HG02981 (cell line): ENCODE results near the gene CST11.
"Not testable (repeated sequence)": the region's sequence is repeated elsewhere in the genome, so short reads cannot be mapped to it uniquely, and the experiment has no call there.

ENCODE experiments used
- ATAC-seq: cut with Tn5 transposase; IDR thresholded peaks from one replicate; pipeline ENCODE4 v1.9.1; 2021; ENCODE audit warnings: mild to moderate bottlenecking, moderate library complexity; ENCODE audit not compliant: unreplicated experiment

The CST11 gene

GRCh38 chr20:23452776-23453175, at the start of gene CST11:
Gene CST11, minus strand, starts transcription at chr20:23452876. Its CDS starts 65 bp downstream, at chr20:23452811.
- no peak for ATAC-seq

GRCh38 chr20:23501926-23502325, 49.2 kb upstream of the CST11 start:
- ATAC-seq = no peak

DNA sequence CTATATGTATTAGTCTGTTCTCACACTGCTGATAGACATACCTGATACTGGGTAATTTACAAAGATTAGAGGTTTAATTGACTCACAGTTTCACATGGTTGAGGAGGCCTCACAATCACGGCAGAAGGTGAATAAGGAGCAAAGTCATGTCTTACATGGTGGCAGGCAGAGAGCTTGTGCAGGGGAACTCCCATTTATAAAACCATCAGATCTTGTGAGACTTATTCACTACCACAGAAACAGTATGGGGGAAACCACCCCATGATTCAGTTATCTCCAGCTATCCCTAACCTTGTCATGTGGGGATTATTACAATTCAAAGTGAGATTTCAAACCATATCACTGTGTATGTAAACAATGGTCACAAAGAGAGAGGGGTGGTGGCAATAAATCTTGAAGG, 44.9 kb upstream of the CST11 start:
- no peak for ATAC-seq

- no peak for ATAC-seq
Observed at GRCh38 chr20:23493172-23493772, 40.6 kb upstream of the CST11 start.

- no peak for ATAC-seq
Observed at GRCh38 chr20:23492292-23492691, 39.6 kb upstream of the CST11 start.

- no peak for ATAC-seq
Observed at GRCh38 chr20:23490817-23491216, 38.1 kb upstream of the CST11 start, which contains the start of gene CST8. Gene CST8, plus strand, starts transcription at chr20:23491117. Its CDS starts 551 bp downstream, at chr20:23491668.

DNA sequence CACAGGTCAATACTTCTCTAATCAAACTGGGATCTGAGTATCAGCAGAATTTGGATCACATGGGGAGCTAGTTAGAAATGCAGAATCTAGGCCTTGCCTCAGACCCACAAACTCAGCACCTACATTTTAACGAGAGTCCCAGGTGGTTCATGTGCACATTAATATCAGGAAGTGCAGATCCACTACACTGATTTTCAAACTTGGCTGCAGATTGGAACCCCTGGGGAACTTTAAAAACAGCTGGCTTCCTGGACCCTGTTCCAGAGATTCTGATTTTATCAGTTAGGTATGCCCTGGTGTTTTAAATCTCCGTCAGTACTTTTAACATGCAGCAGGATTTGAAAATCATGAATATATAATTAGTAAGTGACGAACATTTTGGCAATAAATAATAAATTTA, 36.3 kb upstream of the CST11 start:
- no peak for ATAC-seq

GRCh38 chr20:23488470-23488869, 35.8 kb upstream of the CST11 start:
- no peak for ATAC-seq

DNA sequence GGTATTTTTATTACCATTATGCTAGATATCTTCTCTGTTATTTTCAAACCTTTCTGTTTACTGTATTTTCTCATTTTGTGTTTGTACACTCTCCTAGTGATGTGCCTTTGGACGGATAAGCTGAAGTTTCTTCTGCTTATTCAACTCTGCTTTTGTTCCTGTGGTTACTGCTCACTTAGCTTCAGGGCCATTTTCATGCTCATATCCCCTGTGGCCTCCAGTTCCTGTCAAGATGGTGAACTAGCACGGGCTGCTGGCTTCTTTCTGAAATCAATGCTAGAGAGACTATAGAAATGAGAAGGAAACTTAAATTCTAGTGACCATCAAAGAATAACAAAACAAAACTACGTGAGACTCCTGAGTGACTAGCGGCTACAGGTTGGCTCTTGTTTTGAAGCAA, 31.4 kb upstream of the CST11 start:
- ATAC-seq = no peak

- no peak for ATAC-seq
Observed at GRCh38 chr20:23482138-23482537, 29.5 kb upstream of the CST11 start.

DNA sequence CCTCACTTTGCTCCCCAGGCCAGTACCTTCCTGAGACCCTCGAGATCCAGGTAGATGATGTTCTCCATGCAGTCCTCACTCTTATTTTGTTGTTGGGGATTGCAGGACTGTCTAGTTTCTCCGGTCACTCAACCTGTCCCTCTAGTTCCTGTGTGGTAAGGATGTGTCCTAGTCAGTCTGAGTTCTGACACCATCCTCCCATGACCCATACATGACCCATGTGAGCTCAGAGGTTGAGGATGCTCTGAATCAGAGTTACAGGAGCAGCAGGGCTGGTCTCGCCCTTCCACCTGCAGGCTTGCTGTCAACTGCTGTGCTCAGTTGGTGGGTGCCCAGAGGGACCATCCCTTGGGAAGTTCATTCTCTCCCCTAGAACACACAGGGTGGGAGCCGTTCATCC, 26.4 kb upstream of the CST11 start:
- no peak for ATAC-seq

GRCh38 chr20:23477223-23477622, 24.5 kb upstream of the CST11 start:
- no peak for ATAC-seq

DNA sequence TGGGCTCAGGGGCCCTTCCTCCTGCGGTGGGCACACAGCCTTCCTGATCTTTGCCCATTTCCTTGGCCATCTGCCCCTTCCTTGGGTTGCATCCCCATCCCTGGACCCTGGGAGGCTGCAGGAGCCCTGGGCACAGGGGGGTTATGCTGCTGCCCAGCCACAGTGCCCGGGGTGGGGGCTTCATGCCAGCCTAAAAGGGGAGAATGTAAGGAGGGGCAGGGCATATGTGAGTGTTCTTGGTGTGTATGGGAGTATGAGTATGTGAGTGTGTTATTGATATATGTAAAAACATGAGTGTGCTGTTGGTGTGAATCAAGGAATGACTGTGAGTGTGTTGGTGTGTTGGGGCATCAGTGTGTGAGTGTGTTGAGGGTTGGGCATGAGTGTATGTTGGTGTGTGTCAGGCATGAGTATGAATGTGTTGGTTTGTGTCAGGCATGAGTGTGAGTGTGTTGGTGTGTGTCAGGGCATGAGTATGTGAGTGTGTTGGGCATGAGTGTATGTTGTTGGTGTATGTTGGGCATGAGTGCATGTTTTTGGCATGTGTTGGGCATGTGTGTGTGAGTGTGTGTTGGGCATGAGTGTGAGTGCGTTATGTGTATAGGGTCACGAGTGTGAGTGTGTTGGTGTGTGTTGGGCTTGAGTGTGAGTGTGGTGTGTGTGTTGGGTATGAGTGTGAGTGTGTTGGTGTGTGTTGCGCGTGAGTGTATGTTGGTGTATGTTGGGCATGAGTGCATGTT, 23.5 kb upstream of the CST11 start:
- no peak for ATAC-seq

GRCh38 chr20:23475395-23475794, 22.7 kb upstream of the CST11 start:
- ATAC-seq = no peak

- not testable (repeated sequence) for ATAC-seq
Observed at GRCh38 chr20:23473293-23473692, 20.6 kb upstream of the CST11 start.

DNA sequence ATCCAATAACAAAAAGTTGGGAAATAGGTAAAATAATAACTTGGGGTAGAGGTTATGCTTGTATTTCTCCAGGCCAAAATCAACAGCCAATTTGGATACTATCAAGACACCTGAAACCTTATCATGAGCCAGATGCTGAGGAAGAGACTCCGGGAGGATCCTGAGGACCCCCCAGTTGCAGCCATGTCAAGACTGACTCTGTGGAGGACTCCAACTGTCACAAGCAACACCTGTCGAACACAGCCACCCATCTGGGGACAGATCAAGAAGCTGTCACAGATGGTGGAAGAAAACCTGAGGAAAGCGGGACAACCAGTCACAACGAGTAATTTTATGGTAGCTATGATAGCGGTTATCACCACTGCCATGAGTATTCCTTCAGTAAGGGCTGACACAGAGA, 19.6 kb upstream of the CST11 start:
- ATAC-seq = not testable (repeated sequence)

GRCh38 chr20:23466961-23467360, 14.3 kb upstream of the CST11 start:
- not testable (repeated sequence) for ATAC-seq

GRCh38 chr20:23461180-23461579, 8.5 kb upstream of the CST11 start:
- ATAC-seq = no peak

DNA sequence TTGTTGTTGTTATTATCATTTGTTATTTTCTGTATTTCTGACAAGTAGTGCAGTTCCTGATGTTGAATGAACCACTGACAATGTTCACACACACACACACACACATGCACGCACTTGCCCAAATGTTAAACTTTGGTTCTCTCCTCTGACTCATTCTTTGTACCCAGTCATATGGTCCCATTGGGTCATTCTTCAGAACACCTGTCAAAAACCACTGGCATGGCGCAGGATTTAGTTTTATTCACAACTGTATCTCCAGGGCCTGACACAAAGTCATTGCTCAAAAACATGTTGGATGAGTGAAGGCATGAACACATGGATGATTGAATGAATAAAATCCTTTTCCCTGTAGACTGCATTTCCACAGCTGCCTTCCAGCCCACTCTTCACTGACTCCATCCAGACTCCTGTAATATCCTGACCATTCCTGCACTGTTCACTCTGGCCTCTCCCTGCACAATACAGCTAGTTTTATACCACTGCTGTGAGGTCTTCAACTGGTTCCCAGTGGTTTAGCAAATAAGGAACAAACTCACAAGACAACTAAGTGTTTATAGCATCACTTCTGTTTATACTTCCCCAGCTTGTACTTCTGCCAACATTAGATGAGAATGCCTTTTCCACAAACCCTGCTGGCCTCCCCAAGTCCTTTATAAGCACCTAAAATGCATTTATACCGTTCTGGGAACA, 6.9 kb upstream of the CST11 start:
- ATAC-seq = no peak

- ATAC-seq = no peak
Observed at GRCh38 chr20:23456873-23457272, 4.2 kb upstream of the CST11 start.

GRCh38 chr20:23456409-23456808, 3.7 kb upstream of the CST11 start:
- no peak for ATAC-seq

- ATAC-seq = no peak
Observed at GRCh38 chr20:23455639-23456038, 3.0 kb upstream of the CST11 start.
